Astrocyte (in vitro differentiated cells and primary cell): ENCODE results near the gene EPHA6. TPM values are rescaled to one million over a fixed set of nuclear protein-coding genes. Genes with fewer than 3 reads are reported as not detected.

Experiments used
- DNase-seq: peaks from one replicate; pipeline ENCODE4 v3.0.0-alpha.2; 2010; ENCODE audit warnings: low read depth
- FAIRE-seq: peaks from 2 replicates; lab custom pipeline; 2011; peaks lifted over from hg19 to GRCh38; lab: Jason Lieb, UNC
- H2AFZ ChIP-seq: 2 replicates; pipeline ENCODE4 v1.6.0; 2012; ENCODE audit warnings: low read depth, low read length, inconsistent platforms
- H3K27ac ChIP-seq: 2 replicates; pipeline ENCODE4 v1.5.1; 2011; ENCODE audit warnings: low read depth, low read length, inconsistent platforms
- H3K27me3 ChIP-seq: 2 replicates; pipeline ENCODE4 v1.6.0; 2011; ENCODE audit warnings: low read length, inconsistent platforms; ENCODE audit not compliant: insufficient read depth
- H3K36me3 ChIP-seq: 2 replicates; pipeline ENCODE4 v1.5.1; 2011; ENCODE audit warnings: low read length, inconsistent platforms; ENCODE audit not compliant: insufficient read depth
- H3K4me1 ChIP-seq: 2 replicates; pipeline ENCODE4 v1.5.1; 2011; ENCODE audit warnings: low read length, inconsistent platforms; ENCODE audit not compliant: insufficient read depth
- H3K4me2 ChIP-seq: 2 replicates; pipeline ENCODE4 v1.6.0; 2012; ENCODE audit warnings: low read length, inconsistent platforms
- H3K4me3 ChIP-seq: 2 replicates; pipeline ENCODE4 v1.5.1; 2011; ENCODE audit warnings: low read depth, mild to moderate bottlenecking, low read length, inconsistent platforms; ENCODE audit not compliant: insufficient read depth
- H3K79me2 ChIP-seq: 2 replicates; pipeline ENCODE4 v1.6.0; 2012; ENCODE audit warnings: mild to moderate bottlenecking, low read length, inconsistent platforms; ENCODE audit not compliant: insufficient read depth
- H3K9ac ChIP-seq: 2 replicates; pipeline ENCODE4 v1.6.0; 2012; ENCODE audit warnings: mild to moderate bottlenecking, low read length, inconsistent platforms
- H3K9me3 ChIP-seq: 2 replicates; pipeline ENCODE4 v1.5.1; 2012; ENCODE audit warnings: low read depth, mild to moderate bottlenecking, low read length, inconsistent platforms; ENCODE audit not compliant: insufficient read depth
- H4K20me1 ChIP-seq: 2 replicates; pipeline ENCODE4 v1.6.0; 2012; ENCODE audit warnings: low read length, inconsistent platforms; ENCODE audit not compliant: insufficient read depth
- H3K27ac Mint-ChIP-seq: one replicate; pipeline ENCODE4 v1.8.0; 2021; ENCODE audit warnings: mild to moderate bottlenecking, mixed read lengths; ENCODE audit not compliant: unreplicated experiment
- H3K27me3 Mint-ChIP-seq: one replicate; pipeline ENCODE4 v1.8.0; 2021; ENCODE audit warnings: low read depth, mixed read lengths; ENCODE audit not compliant: unreplicated experiment
- H3K36me3 Mint-ChIP-seq: one replicate; pipeline ENCODE4 v1.8.0; 2021; ENCODE audit warnings: low read depth, mixed read lengths; ENCODE audit not compliant: unreplicated experiment
- H3K4me1 Mint-ChIP-seq: one replicate; pipeline ENCODE4 v1.8.0; 2021; ENCODE audit warnings: low read depth, mixed read lengths; ENCODE audit not compliant: unreplicated experiment
- H3K4me3 Mint-ChIP-seq: one replicate; pipeline ENCODE4 v1.8.0; 2021; ENCODE audit warnings: mild to moderate bottlenecking, moderate library complexity, mixed read lengths; ENCODE audit not compliant: unreplicated experiment
- H3K9me3 Mint-ChIP-seq: one replicate; pipeline ENCODE4 v1.8.0; 2021; ENCODE audit warnings: mild to moderate bottlenecking, mixed read lengths; ENCODE audit not compliant: unreplicated experiment
- EZH2 ChIP-seq: IDR thresholded peaks from 2 replicates; pipeline ENCODE4 v1.6.1; 2012; ENCODE audit warnings: mild to moderate bottlenecking, low read length, inconsistent platforms; ENCODE audit not compliant: insufficient read depth
- total RNA-seq: library from RNA; stranded (reverse); gene quantifications from 2 replicates; pipeline ENCODE4 v1.2.1, GENCODE V29; 2021
- TF ChIP-seq, protein P1 (sequence below): IDR thresholded peaks from 2 replicates; pipeline ENCODE4 v1.5.1; 2011; ENCODE audit warnings: low read depth, mild to moderate bottlenecking, inconsistent platforms, low read length, moderate library complexity; ENCODE audit not compliant: insufficient read depth

EPHA6 gene
- total RNA-seq, 1 donor from 2014 or later, result 1.7 TPM

GRCh38 chr3:97576221-97576620 is 761.8 kb downstream of the EPHA6 start:
- no peak overlapping the region for H3K4me3 Mint-ChIP-seq
- H3K27ac Mint-ChIP-seq, result no peak overlapping the region
- Histone ChIP-seq H3K36me3 (no peaks in the 10 kb centered on the region), H3K4me2 (no peak overlapping the region), H3K27ac (no peak overlapping the region), H3K9ac (no peak overlapping the region), H2AFZ (no peak overlapping the region), H3K79me2 (no peaks in the 10 kb centered on the region), H4K20me1 (no peaks in the 10 kb centered on the region), H3K27me3 (no peaks in the 10 kb centered on the region), H3K4me3 (no peak overlapping the region), H3K9me3 (no peaks in the 10 kb centered on the region), H3K4me1 (no peaks in the 10 kb centered on the region)
- FAIRE-seq, result no peak
- H3K9me3 Mint-ChIP-seq, result no peaks in the 10 kb centered on the region
- no peaks in the 10 kb centered on the region for H3K36me3 Mint-ChIP-seq
- no peaks in the 10 kb centered on the region for H3K27me3 Mint-ChIP-seq
- no peak for DNase-seq
- peaks cover 1% of the 10 kb centered on the region for H3K4me1 Mint-ChIP-seq
- TF ChIP-seq, protein P1, sequence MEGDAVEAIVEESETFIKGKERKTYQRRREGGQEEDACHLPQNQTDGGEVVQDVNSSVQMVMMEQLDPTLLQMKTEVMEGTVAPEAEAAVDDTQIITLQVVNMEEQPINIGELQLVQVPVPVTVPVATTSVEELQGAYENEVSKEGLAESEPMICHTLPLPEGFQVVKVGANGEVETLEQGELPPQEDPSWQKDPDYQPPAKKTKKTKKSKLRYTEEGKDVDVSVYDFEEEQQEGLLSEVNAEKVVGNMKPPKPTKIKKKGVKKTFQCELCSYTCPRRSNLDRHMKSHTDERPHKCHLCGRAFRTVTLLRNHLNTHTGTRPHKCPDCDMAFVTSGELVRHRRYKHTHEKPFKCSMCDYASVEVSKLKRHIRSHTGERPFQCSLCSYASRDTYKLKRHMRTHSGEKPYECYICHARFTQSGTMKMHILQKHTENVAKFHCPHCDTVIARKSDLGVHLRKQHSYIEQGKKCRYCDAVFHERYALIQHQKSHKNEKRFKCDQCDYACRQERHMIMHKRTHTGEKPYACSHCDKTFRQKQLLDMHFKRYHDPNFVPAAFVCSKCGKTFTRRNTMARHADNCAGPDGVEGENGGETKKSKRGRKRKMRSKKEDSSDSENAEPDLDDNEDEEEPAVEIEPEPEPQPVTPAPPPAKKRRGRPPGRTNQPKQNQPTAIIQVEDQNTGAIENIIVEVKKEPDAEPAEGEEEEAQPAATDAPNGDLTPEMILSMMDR, result no peak
- TF ChIP-seq EZH2, result no peak

GRCh38 chr3:97579365-97579764 is 765.0 kb downstream of the EPHA6 start:
- H3K36me3 Mint-ChIP-seq, result no peaks in the 10 kb centered on the region

DNA sequence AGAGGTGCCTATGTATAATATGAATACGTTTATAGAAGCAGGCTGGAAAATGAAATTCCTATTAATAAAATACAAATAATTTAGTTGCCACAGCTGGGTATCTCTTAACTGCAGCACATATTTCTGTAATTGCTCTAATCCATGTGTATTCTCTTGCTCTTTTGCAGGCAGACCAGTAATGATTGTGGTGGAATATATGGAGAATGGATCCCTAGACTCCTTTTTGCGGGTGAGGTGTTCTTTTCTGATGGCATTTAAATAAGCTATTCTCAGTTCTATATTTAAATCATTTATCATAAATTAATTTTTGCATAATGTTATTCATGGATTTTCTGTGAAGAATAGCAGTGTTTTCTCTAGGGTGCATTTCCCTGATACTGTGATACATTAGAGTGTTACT is 796.2 kb downstream of the EPHA6 start:
- no peak overlapping the region for H3K4me3 ChIP-seq
- no peak overlapping the region for H3K9ac ChIP-seq
- Mint-ChIP-seq H3K4me1 (no peaks in the 10 kb centered on the region), H3K9me3 (no peaks in the 10 kb centered on the region), H3K4me3 (no peak overlapping the region), H3K27ac (no peak overlapping the region), H3K36me3 (no peaks in the 10 kb centered on the region), H3K27me3 (no peaks in the 10 kb centered on the region)
- no peak overlapping the region for H2AFZ ChIP-seq
- DNase-seq (no peak), FAIRE-seq (no peak)
- no peak overlapping the region for H3K4me2 ChIP-seq
- TF ChIP-seq, protein P1, result no peak
- TF ChIP-seq EZH2, result no peak
- no peaks in the 10 kb centered on the region for H3K79me2 ChIP-seq
- no peaks in the 10 kb centered on the region for H3K36me3 ChIP-seq
- H3K27me3 ChIP-seq, result no peaks in the 10 kb centered on the region
- no peaks in the 10 kb centered on the region for H4K20me1 ChIP-seq
- no peaks in the 10 kb centered on the region for H3K9me3 ChIP-seq
- H3K27ac ChIP-seq, result no peak overlapping the region
- H3K4me1 ChIP-seq, result no peaks in the 10 kb centered on the region

More at GRCh38 chr3:97579365-97579764, 765.0 kb downstream of the EPHA6 start:
- Mint-ChIP-seq H3K9me3 (no peaks in the 10 kb centered on the region), H3K27ac (no peak overlapping the region), H3K27me3 (no peaks in the 10 kb centered on the region), H3K4me1 (peaks cover 1% of the 10 kb centered on the region), H3K4me3 (no peak overlapping the region)
- H3K9ac ChIP-seq, result no peak overlapping the region
- H2AFZ ChIP-seq, result no peak overlapping the region
- no peaks in the 10 kb centered on the region for H3K79me2 ChIP-seq
- TF ChIP-seq EZH2, result no peak
- TF ChIP-seq, protein P1, result no peak
- no peaks in the 10 kb centered on the region for H3K9me3 ChIP-seq
- no peaks in the 10 kb centered on the region for H4K20me1 ChIP-seq
- H3K4me3 ChIP-seq, result no peak overlapping the region
- DNase-seq (no peak), FAIRE-seq (no peak)
- H3K4me1 ChIP-seq, result no peaks in the 10 kb centered on the region
- H3K36me3 ChIP-seq, result no peaks in the 10 kb centered on the region
- no peak overlapping the region for H3K4me2 ChIP-seq
- no peak overlapping the region for H3K27ac ChIP-seq
- no peaks in the 10 kb centered on the region for H3K27me3 ChIP-seq
